ENCODE measurements around the gene MPP2. TPM values are rescaled to one million over a fixed set of nuclear protein-coding genes. Genes with fewer than 3 reads are reported as not detected.

MPP2 gene
- total and polyA plus RNA-seq, 7 donors = 0.23 to 33.0 (median 10.9) TPM

- H3K27me3 ChIP-seq = peaks cover 0 to 44% (median 14%) of the 10 kb centered on the region in 3 donors
- intact Hi-C loops (cut with DNase I) = no loop called here
- no peaks in the 10 kb centered on the region for H3K9me3 ChIP-seq
- H3K27ac ChIP-seq = no peak overlapping the region
- no peaks in the 10 kb centered on the region for H3K36me3 ChIP-seq
- no peak for DNase-seq
- WGBS, 2 donors = 68 to 71% methylated on average over 6 of the region's 6 CpGs
- H3K4me3 ChIP-seq = no peak overlapping the region
- H3K4me1 ChIP-seq = peaks cover 0 to 9% (median 9%) of the 10 kb centered on the region in 4 donors
- TF ChIP-seq EP300 (IDR thresholded peaks at IDR 0.05) (no peak), POLR2AphosphoS5 (IDR thresholded peaks at IDR 0.05) (no peak), CTCF (IDR thresholded peaks at IDR 0.05) (no peak), POLR2A (IDR thresholded peaks at IDR 0.05) (no peak)
These were observed 31.5 kb upstream of the MPP2 start for GRCh38 chr17:43938838-43939182.

GRCh38 chr17:43936434-43936833, 29.1 kb upstream of the MPP2 start:
- DNase-seq = no peak
- Histone ChIP-seq H3K27me3 (peaks cover 0 to 49% (median 18%) of the 10 kb centered on the region in 3 donors), H3K4me3 (no peak overlapping the region), H3K9me3 (no peaks in the 10 kb centered on the region), H3K27ac (no peak overlapping the region), H3K4me1 (peaks cover 0 to 9% (median 9%) of the 10 kb centered on the region in 4 donors), H3K36me3 (no peaks in the 10 kb centered on the region)
- WGBS, 2 donors = 83 to 95% methylated on average over 3 of the region's 3 CpGs
- intact Hi-C loops (cut with DNase I) = no loop called here
- no peak for TF ChIP-seq POLR2AphosphoS5 (IDR thresholded peaks at IDR 0.05)

- intact Hi-C loops (cut with DNase I) = no loop called here
- WGBS, 2 donors = 87 to 91% methylated on average over 6 of the region's 6 CpGs
- Histone ChIP-seq H3K27ac (no peak overlapping the region), H3K36me3 (no peaks in the 10 kb centered on the region), H3K9me3 (no peaks in the 10 kb centered on the region), H3K27me3 (peaks cover 0 to 52% (median 18%) of the 10 kb centered on the region in 3 donors), H3K4me1 (peaks cover 0 to 9% (median 9%) of the 10 kb centered on the region in 4 donors), H3K4me3 (no peak overlapping the region)
- TF ChIP-seq POLR2AphosphoS5 (IDR thresholded peaks at IDR 0.05) (no peak), EP300 (IDR thresholded peaks at IDR 0.05) (no peak)
- no peak for DNase-seq
These were observed 28.6 kb upstream of the MPP2 start for GRCh38 chr17:43935926-43936261.

- no peak for DNase-seq
- H3K27ac ChIP-seq = no peak overlapping the region
- TF ChIP-seq EP300 (IDR thresholded peaks at IDR 0.05) (no peak), CTCF (IDR thresholded peaks at IDR 0.05) (no peak), POLR2A (IDR thresholded peaks at IDR 0.05) (no peak), POLR2AphosphoS5 (IDR thresholded peaks at IDR 0.05) (no peak)
- H3K4me3 ChIP-seq = no peak overlapping the region
- intact Hi-C loops (cut with DNase I) = no loop called here
- peaks cover 0 to 55% (median 18%) of the 10 kb centered on the region in 3 donors for H3K27me3 ChIP-seq
- H3K9me3 ChIP-seq = no peaks in the 10 kb centered on the region
- 81 to 88% methylated on average over 5 of the region's 5 CpGs for WGBS, 2 donors
- H3K4me1 ChIP-seq = peaks cover 0 to 9% (median 9%) of the 10 kb centered on the region in 4 donors
- no peaks in the 10 kb centered on the region for H3K36me3 ChIP-seq
These were observed 28.0 kb upstream of the MPP2 start for GRCh38 chr17:43935204-43935925.

GRCh38 chr17:43932923-43933322, 25.6 kb upstream of the MPP2 start:
- TF ChIP-seq EP300 (IDR thresholded peaks at IDR 0.05) (no peak), POLR2A (IDR thresholded peaks at IDR 0.05) (no peak), CTCF (IDR thresholded peaks at IDR 0.05) (no peak), POLR2AphosphoS5 (IDR thresholded peaks at IDR 0.05) (no peak)
- Histone ChIP-seq H3K4me1 (peaks cover 0 to 3% (median 2%) of the 10 kb centered on the region in 4 donors), H3K27ac (no peak overlapping the region), H3K27me3 (peaks cover 0 to 58% (median 7%) of the 10 kb centered on the region in 3 donors), H3K36me3 (no peaks in the 10 kb centered on the region), H3K9me3 (no peaks in the 10 kb centered on the region), H3K4me3 (no peak overlapping the region)
- 94 to 96% methylated on average over 4 of the region's 4 CpGs for WGBS, 2 donors
- no peak for DNase-seq
- intact Hi-C loops (cut with DNase I) = no loop called here

- no peak for TF ChIP-seq EP300 (IDR thresholded peaks at IDR 0.05)
- TF ChIP-seq POLR2A (IDR thresholded peaks at IDR 0.05) = no peak
- no peak for TF ChIP-seq POLR2AphosphoS5 (IDR thresholded peaks at IDR 0.05)
- TF ChIP-seq CTCF (IDR thresholded peaks at IDR 0.05) = no peak
- no peak for DNase-seq
- Histone ChIP-seq H3K9me3 (no peaks in the 10 kb centered on the region), H3K27me3 (peaks cover 1 to 58% (median 6%) of the 10 kb centered on the region in 3 donors), H3K27ac (no peak overlapping the region), H3K4me3 (no peak overlapping the region), H3K4me1 (peaks cover 0 to 5% (median 2%) of the 10 kb centered on the region in 4 donors), H3K36me3 (no peaks in the 10 kb centered on the region)
- intact Hi-C loops (cut with DNase I) = no loop called here
- 93 to 95% methylated on average over 10 of the region's 10 CpGs for WGBS, 2 donors
These were observed 25.0 kb upstream of the MPP2 start for GRCh38 chr17:43932357-43932756.

All from sigmoid colon (tissue), 7 donors.